Activated B cell treated with CpG ODN at 0.5 μM for 24 hours (primary cell): ENCODE results near the gene RAP1A. TPM values are rescaled to one million over a fixed set of nuclear protein-coding genes. Genes with fewer than 3 reads are reported as not detected.

ENCODE experiments used
- ATAC-seq: fragments of 200-7000 bp; cut with Tn5 transposase; one replicate; pipeline ENCODE4 v1.10.0; 2021; ENCODE audit warnings: low read depth, mild to moderate bottlenecking, moderate library complexity
- CTCF ChIA-PET: fragments of 350-600 bp; sonication (Branson Sonifier 250); formaldehyde crosslinking; loops from one replicate; lab custom pipeline; 2021; ENCODE audit warnings: antibody characterized with exemption; lab: Charles Lee
- POLR2A ChIA-PET: fragments of 350-600 bp; sonication (Branson Sonifier 250); formaldehyde crosslinking; loops from one replicate; lab custom pipeline; 2021; ENCODE audit warnings: antibody characterized with exemption; lab: Charles Lee
- DNase-seq: peaks from one replicate; pipeline ENCODE4 v3.0.0; 2022
- H3K27ac Mint-ChIP-seq: one replicate; pipeline ENCODE4 v1.8.0; 2020; ENCODE audit warnings: mixed read lengths
- H3K27me3 Mint-ChIP-seq: one replicate; pipeline ENCODE4 v1.8.0; 2021; ENCODE audit warnings: mixed read lengths
- H3K36me3 Mint-ChIP-seq: one replicate; pipeline ENCODE4 v1.8.0; 2021; ENCODE audit warnings: low read depth, mixed read lengths
- H3K4me1 Mint-ChIP-seq: one replicate; pipeline ENCODE4 v1.8.0; 2021; ENCODE audit warnings: mixed read lengths
- H3K4me3 Mint-ChIP-seq: one replicate; pipeline ENCODE4 v1.8.0; 2020; ENCODE audit warnings: mild to moderate bottlenecking, mixed read lengths
- H3K9me3 Mint-ChIP-seq: one replicate; pipeline ENCODE4 v1.8.0; 2020; ENCODE audit warnings: mixed read lengths
- CTCF ChIP-seq: fragments of 200-600 bp; IDR thresholded peaks from one replicate; pipeline ENCODE4 v1.8.0; 2022; ENCODE audit warnings: antibody characterized with exemption, mild to moderate bottlenecking
- intact Hi-C: fragments of 100-400 bp; cut with micrococcal nuclease; formaldehyde crosslinking; loops from one replicate; pipeline ENCODE4 v1.15.1; 2024
- total RNA-seq: library from RNA; stranded (reverse); gene quantifications from 2 replicates; pipeline ENCODE4 v1.2.3, GENCODE V29; 2022

Gene RAP1A
- total RNA-seq, 1 donor from 2014 or later = 93.8 TPM

GRCh38 chr1:111599781-111600693, 19.6 kb upstream of the RAP1A start:
- intact Hi-C loops = loop anchor here (5.0 kb wide), 1 partner anchor 383 kb away; no protein-coding TSS in a partner anchor
- no peak for TF ChIP-seq CTCF
- Mint-ChIP-seq H3K4me1 (peaks cover 92% of the 10 kb centered on the region), H3K27ac (peak overlapping the region; percentile 81), H3K9me3 (no peaks in the 10 kb centered on the region), H3K27me3 (no peaks in the 10 kb centered on the region), H3K36me3 (no peaks in the 10 kb centered on the region), H3K4me3 (peak overlapping the region; percentile 52)
- ChIA-PET CTCF (interaction anchor here (1.1 to 2.4 kb wide), 3 partner anchors 16 to 118 kb away, joined by 3 to 8 read pairs (median 6); no protein-coding TSS in a partner anchor), POLR2A (interaction anchor here (1.0 to 9.2 kb wide), 7 partner anchors 11 to 396 kb away, joined by 3 to 159 read pairs (median 5); partner anchors contain the start of gene RAP1A)
- ATAC-seq (no peak), DNase-seq (no peak)

- no peaks in the 10 kb centered on the region for H3K27me3 Mint-ChIP-seq
- H3K9me3 Mint-ChIP-seq = no peaks in the 10 kb centered on the region
- intact Hi-C loops = loop anchor here (5.0 kb wide), 1 partner anchor 384 kb away; no protein-coding TSS in a partner anchor
- TF ChIP-seq CTCF = no peak
- H3K36me3 Mint-ChIP-seq = no peaks in the 10 kb centered on the region
- ATAC-seq (peak; percentile 43), DNase-seq (no peak)
- CTCF ChIA-PET = interaction anchor here (1.1 to 2.4 kb wide), 3 partner anchors 15 to 119 kb away, joined by 3 to 8 read pairs (median 6); no protein-coding TSS in a partner anchor
- peak overlapping the region; percentile 52 for H3K4me3 Mint-ChIP-seq
- peak overlapping the region; percentile 81 for H3K27ac Mint-ChIP-seq
- H3K4me1 Mint-ChIP-seq = peaks cover 87% of the 10 kb centered on the region
- POLR2A ChIA-PET = interaction anchor here (0.6 to 9.2 kb wide), 9 partner anchors 7 to 397 kb away, joined by 3 to 159 read pairs (median 5); partner anchors contain the start of gene RAP1A
Observed at GRCh38 chr1:111600886-111601386, 18.7 kb upstream of the RAP1A start.

DNA sequence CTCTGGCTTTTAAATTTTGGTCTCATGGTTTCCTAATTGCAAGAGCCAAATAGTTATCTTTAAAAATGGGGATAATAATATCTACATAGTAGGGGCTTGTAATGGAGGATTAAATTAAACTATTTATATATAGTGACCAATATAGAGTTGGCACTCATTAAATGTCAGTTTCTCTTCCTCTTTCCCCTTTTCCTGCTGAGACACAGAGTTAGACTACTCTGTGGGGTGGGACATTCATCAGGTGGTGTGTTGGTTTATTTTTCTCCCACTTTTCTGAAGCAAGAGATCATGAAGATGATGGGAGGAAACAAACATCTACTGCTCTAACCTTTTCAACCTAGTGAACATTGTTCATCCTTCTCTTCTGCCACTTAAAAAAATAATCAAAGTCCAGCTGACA, 17.3 kb upstream of the RAP1A start:
- POLR2A ChIA-PET = interaction anchor here (0.8 to 9.2 kb wide), 4 partner anchors 9 to 94 kb away, joined by 4 to 159 read pairs (median 28); partner anchors contain the start of gene RAP1A
- Mint-ChIP-seq H3K9me3 (no peaks in the 10 kb centered on the region), H3K27ac (peak overlapping the region; percentile 81), H3K4me3 (peak overlapping the region; percentile 66), H3K27me3 (no peaks in the 10 kb centered on the region), H3K36me3 (no peaks in the 10 kb centered on the region), H3K4me1 (peaks cover 80% of the 10 kb centered on the region)
- ATAC-seq (peak; percentile 45), DNase-seq (no peak)
- CTCF ChIA-PET = interaction anchor here (0.6 to 1.8 kb wide), 3 partner anchors 9 to 95 kb away, joined by 3 to 15 read pairs (median 3); no protein-coding TSS in a partner anchor
- intact Hi-C loops = loop anchor here (1.0 to 5.0 kb wide), 4 partner anchors 9 to 385 kb away; partner anchors contain the start of gene RAP1A
- TF ChIP-seq CTCF = no peak

- TF ChIP-seq CTCF = no peak
- Mint-ChIP-seq H3K4me3 (peak overlapping the region; percentile 66), H3K9me3 (no peaks in the 10 kb centered on the region), H3K4me1 (peaks cover 74% of the 10 kb centered on the region), H3K27ac (peak overlapping the region; percentile 81), H3K27me3 (no peaks in the 10 kb centered on the region), H3K36me3 (no peaks in the 10 kb centered on the region)
- DNase-seq (no peak), ATAC-seq (no peak)
- ChIA-PET POLR2A (interaction anchor here (0.8 to 9.2 kb wide), 6 partner anchors 9 to 95 kb away, joined by 3 to 159 read pairs (median 11); partner anchors contain the start of gene RAP1A), CTCF (interaction anchor here (1.1 to 1.8 kb wide), 4 partner anchors 9 to 95 kb away, joined by 3 to 15 read pairs (median 6); no protein-coding TSS in a partner anchor)
- intact Hi-C loops = loop anchor here (1.0 to 5.0 kb wide), 4 partner anchors 10 to 386 kb away; partner anchors contain the start of gene RAP1A
Observed at GRCh38 chr1:111602974-111603373, 16.6 kb upstream of the RAP1A start.
